Stimulated activated CD8-positive, alpha-beta memory T cell treated with anti-CD3 and anti-CD28 coated beads, Interleukin-7, amount 100 ng/mL, for 1 hour (primary cell): ENCODE results near the gene STARD7.
A peak's percentile ranks its signal among the peaks of the same experiment; 100 is the strongest.
"Not testable (repeated sequence)": the region's sequence is repeated elsewhere in the genome, so short reads cannot be mapped to it uniquely, and the experiment has no call there.

Experiments
- DNase-seq, 2 donors: peaks; one replicate each; pipeline ENCODE4 v3.0.0-alpha.2; 2020; ENCODE audit warnings: low read depth in 2 of 2

The STARD7 gene

DNA sequence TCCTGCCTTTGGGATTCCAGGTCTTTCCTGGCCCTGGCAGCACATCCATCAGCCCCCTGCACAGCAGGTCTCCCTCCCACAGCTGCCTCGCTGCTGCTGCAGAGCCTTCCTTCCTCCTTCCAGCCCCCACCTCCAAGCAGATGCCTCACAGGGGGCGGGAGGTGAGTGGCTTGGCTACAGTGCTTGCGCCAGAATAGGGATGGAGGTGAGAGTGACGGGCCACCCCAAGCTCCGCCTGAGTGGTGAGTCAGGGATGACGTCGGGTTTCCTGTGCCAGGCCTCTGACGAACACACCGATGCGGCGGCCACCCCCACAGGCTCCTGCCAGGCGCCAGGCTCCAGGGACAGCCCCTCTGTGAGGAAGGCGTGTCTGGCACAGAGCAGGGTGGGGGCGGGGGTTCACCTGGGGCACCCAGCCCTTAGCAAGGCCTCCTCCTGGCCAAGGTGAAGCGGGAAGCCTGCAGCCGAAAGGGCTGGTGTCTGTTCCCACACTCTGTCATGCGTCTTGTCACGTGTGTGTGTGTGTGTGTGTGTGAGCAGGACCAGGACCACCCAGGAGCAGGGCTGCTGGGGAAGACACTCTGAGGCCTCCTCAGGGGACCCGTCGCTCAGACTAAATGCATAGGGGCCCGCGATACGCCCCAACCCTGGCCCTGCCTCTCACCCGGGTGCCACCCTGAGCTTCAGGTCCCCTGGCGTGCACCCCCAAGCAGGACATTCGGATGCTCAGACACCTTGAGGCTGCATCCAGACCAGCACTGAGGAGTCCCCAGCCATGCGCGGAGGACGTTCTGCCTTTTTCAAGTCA is 60.0 kb downstream of the STARD7 start:
- peak; percentile 84 to 90 for DNase-seq

DNA sequence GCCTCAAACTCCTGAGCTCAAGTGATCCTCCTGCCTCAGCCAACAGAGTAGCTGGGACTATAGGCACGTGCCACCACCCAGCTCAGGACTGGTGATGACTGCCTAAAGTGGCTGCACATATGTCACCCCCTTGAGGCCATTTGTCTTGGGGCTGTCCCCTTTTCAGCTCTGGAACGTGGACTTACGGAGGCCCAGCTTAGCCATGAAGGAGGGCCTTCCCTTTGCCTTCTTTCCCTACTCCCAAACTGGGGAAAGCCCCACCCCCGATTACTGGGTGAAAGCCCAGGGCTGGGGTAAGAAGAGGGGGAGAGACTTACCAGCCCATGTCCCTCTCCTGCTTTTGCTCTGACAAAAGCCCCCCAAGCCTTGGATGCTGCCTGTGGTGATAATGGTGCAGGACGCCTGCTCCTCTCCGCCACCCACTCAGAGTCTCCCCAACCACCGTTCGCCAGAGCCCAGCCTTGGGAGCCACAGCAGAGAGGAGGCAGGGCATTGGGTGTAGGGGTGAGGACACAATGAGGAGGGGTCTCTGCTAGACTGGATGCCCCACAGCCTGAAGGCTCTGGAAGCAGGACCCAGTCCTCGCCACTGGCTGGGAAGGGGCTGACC is 60.9 kb downstream of the STARD7 start:
- DNase-seq = no peak

DNA sequence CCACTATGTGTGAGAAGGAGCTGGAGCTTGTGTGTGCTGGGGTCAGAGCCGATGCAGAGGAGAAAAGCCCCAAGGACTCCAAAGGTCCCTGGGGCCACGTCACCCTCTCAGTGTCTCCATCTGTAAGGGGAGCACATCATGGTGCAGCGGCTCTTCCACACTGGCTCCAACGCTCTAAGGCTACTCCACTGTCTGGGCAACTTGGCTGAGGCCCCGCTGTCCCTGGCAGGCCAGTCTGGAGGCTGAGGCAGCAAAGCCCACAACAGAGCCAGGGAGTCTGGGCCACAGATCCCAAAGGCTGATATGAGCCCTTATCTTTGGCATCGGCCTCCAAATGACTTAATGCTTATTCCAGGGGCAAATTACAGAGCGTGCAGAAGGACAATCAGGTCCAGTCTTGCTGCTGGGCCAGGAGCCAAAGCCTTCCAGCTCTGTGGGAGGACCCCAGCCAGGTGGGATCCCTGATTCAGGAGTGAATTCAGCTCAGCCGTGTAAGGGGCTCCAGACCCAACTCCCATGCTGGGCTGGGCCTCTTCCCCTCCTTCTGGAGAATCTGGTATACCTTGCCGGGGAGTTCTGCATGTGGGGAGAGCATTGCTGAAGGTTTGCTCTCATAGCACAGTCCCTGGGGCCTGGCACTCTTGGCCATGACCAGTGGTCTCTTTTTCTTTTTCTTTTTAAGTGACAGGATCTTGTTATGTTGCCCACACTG is 61.6 kb downstream of the STARD7 start:
- no peak for DNase-seq

DNA sequence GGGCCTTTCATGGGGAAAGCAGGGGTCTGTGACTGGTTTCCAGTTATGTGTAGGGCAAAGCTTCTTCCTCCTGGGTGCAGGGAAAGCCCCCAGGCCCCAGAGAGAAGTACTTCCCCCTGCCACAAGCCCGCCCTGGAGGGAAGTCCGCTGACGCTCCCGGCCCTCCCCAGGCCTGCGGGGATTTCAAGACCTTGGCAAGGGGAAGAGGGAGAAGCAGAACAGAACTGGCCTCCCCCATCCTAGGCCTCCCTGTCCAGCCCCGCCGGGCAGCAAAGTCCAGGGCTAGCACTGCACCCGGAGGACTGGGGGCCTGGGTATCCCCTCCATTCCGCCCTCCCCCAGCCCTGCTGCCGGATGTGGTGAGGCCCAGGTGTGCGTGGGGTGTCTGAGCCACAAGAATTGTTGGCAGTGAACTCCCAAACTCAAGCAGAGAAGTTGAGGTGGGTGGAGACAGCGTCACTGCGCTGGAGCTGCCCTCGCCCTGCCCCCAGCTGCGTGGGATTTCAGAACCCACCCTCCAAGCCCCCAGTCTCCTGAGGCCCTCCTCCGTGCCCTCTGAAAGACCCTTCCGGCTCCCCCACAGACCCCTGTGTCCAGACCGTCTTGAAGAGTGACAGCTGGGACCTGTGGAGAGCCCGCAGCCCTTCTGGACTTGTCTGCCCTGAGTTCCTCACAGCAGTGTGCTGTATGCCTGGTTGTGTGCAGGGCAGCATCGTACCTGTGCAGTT is 62.3 kb downstream of the STARD7 start:
- no peak for DNase-seq

DNA sequence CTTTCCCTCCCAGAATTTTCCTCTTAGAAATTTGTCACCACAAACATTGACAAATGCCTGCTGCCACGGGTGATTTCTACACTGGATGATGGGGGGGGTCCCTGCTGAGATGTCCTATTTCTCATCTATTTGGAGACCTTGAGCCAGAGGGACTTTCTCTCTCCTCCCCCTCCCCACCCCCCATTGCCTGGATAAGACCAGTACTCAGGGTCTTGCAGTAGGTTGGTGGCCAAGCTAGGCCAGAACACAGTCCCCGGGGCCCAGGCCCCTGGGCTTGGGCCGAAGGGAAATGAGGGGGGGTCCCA is 62.8 kb downstream of the STARD7 start:
- no peak for DNase-seq

DNA sequence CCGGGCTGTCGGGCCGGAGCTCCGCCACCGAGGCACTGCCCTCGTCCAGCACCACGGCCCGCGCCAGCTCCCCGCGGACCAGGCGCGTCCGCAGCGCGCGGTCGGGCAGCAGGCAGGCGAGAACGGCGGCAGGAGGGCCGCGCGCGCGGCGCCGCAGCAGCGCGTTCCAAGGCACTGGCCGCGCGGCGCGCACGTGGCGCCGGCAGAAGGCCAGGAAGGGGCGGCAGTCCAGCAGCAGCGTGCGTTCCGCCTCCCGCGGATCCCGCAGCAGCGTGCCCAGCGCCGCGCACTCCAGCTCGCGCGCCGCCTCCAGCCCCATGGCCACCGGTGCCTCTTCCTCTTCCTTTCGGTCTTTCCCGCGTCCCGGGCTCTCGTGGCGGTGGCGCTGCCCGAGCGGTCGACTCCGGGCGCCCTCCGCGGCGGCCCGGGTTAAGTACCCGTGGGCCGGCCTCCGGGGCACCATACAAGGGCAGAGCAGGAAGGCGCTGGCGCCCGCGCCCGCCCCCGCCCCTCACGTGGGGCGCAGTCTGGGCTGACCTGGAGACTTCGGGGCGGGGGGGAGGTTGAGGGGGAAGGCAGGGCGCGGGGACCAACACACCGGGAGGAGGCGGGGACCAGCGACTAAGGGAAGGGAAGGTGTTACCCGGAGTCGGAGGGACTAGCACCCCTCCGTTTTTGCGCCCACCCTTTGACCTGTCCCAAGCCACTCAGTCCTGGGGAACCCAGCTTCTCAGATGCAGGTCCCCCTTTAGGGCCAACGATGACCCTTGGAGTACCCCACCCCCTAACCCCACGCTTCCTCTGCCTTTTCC is 63.4 kb downstream of the STARD7 start, which contains the start of gene DUSP2:
DUSP2 (minus strand) TSS at position 405 of the 812 bp plus-strand sequence; CDS start at position 319, 86 bp downstream.
- peak; percentile 81 to 83 for DNase-seq

DNA sequence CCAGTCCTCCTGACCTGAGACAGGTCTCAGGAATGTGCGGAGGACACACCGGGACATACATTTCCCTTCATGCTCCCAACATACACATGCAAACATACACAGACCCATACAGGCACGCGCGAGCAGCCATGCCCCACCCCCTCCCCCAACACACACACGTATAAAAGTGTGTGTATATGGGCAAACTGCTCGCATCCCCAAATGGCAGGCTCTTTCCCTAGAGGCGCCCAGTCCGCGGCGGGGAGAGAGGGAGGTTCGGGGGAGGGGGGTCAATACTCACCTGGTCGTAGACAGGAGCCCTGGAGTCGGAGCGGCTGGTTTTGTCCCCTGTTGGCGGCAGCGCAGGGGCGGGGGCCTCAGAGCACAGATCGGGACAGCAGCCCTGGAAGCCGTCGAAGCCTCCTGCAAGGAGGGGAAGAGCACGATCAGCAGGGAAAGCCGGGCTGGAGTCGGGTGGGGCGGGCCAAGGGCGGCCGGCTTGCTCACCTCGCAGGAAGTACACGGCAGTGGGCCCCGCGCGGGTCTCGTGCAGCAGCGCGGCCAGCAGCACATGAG is 64.1 kb downstream of the STARD7 start:
- no peak for DNase-seq

DNA sequence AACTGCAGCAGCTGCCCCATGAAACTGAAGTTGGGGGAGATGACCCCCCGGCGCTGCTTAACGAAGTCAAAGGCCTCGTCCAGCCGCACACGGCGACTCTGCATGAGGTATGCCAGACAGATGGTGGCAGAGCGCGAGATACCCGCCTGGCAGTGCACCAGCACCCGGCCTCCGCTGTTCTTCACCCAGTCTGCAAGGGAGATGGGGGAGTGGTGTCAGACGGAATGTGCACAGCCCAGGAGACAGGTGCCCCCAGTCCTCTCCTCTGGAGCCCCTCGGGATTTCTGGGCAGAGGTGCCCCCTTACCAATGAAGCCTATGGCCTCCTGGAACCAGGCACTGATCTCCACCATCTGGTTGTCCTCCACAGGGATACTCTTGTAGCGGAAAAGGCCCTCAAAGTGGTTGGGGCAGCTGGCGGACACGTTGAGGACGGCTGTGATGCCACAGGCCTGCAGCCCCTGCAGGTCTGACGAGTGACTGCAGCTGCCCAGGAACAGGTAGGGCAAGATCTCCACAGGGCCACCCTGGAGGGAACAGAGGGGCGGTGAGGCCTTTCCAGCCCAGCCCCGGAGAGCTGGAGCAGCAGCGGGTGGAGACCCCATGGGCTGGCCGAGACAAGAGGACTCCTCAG is 64.7 kb downstream of the STARD7 start:
- DNase-seq = no peak

DNA sequence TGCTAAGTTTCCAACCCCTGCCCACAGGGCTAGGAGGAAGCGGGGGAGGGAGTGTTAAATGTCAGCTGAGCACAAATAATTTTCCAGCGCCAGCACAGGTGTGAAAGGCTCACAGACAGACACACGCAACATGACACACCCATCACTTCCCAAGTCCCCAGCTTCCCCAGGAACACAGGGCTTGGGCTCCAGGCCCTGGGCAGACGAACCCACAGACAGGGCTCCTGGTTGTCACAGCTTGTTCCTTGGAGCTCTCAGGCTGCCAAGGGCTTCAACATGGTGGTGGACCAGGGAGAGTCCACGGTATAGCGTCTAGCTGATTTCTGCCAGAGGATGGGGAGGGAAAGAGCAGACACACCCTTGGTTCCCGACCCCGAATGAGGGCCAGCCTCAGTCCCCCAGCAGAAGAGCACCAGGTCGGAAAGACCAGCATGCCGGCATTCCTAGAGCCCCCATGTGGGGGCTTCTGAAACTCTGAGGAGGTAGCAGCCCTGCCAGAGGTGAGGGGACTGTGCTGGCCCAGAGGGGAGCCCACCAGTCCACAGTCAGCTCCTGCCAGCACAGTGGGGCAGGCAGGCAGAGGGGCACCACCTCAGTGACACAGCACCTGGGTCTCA is 65.3 kb downstream of the STARD7 start:
- DNase-seq = no peak

DNA sequence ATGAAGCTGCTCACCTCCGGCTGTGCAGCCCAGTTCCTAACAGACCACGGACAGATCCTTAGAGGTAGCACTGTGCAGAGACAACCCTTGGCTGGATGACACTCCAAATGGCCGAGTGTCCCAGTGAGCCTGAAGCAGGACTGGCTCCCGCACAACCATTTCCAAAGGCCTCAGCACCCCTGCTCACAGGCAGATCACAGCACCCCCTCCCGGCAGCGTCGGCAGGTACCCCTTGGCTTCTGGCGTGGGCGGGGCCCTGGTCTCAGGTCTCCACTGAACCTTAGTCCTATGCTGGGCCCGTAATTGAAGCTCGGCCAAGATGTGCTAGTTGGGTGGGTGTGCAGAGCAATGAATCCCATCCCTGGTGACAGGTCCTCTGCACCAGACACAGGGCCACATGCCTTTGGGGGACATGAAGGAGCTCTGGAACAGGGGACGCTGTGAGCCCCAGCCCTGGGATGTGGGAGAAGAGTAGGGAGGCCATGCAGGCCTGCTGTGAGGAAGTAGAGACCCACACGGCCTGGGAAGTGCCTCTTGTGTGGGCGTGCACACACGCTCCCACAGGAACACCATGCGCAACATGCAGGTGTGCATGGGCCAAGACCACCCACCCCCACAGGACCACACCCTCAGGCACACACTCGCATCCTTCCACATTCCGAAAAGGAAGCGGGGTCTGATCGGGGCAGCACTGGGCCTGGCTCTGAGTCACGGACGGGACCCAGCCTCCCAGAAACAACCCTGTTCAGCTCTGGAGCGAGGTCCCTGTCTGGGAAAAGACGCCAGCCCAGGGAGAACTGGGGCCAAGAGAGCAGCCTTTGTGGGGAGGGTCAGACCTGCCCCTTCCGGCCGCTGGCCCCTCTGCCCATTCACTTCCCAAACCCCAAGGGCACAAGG is 66.2 kb downstream of the STARD7 start:
- no peak for DNase-seq

DNA sequence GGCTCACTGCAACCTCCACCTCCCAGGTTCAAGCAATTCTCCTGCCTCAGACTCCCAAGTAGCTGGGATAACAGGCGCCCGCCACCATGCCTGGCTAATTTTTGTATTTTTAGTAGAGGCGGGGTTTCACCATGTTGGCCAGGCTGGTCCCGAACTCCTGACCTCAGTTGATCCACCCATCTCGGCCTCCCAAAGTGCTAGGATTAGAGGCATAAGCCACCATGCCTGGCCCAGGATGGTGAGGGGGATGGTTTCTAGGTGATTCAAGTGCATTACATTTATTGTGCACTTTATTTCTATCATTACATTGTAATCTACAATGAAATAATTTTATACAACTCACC is 67.0 kb downstream of the STARD7 start:
- not testable (repeated sequence) for DNase-seq

DNA sequence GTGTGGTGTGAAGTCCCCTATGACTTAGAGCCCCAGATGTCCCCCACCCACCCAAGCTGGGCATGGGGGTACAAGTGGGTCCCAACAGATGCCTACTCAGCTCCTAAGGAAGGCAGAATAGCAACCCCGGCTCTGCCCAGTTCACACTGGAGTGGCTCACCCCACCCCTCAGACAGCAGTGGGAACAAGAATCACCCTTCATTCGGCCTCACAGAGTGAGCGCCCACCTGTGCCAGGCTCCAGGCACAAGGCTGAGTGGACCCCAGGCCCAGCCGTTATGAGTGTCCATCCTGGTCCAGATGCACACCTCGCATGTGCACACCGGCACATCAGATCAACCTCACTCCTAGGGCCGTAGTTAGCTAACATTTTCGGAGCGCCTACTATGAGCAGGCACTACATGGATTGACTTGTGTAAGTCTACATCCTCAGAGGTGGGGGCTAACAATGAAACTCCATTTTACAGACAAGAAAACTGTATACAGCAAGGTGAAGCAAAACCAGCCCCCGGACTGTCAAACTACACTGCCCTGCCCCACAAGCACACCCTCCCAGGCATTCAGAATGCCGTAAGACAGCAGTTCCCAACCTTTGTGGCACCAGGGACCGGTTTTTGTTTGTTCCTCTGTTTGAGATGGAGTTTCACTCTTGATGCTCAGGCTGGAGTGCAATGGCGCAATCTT is 67.5 kb downstream of the STARD7 start:
- no peak for DNase-seq

DNA sequence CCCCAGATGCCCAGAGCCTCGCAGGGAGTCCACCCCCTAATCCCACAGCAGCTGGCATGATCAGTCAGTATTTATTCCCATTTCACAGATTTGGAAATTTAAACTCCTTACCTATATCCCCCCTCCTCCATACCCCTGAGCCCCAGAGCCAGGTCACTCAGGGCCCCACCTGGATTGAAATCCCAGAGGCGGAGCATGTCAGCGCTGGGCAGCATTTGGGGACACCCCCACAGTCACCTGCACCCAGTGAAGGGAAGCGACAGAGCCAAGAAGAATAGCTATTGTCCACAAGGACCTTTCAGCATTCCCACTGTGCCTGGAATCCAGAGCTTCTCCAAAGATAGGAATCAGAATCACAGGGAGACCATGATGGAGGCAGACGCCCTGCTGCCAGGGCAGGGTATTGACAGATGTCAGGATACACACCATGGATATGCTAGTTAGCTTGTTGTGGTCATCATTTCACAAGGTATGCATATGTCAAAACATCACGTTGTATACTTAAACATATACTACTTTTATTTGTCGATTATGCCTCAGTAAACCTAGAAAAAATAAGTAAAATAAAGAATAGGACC is 69.4 kb downstream of the STARD7 start:
- no peak for DNase-seq

DNA sequence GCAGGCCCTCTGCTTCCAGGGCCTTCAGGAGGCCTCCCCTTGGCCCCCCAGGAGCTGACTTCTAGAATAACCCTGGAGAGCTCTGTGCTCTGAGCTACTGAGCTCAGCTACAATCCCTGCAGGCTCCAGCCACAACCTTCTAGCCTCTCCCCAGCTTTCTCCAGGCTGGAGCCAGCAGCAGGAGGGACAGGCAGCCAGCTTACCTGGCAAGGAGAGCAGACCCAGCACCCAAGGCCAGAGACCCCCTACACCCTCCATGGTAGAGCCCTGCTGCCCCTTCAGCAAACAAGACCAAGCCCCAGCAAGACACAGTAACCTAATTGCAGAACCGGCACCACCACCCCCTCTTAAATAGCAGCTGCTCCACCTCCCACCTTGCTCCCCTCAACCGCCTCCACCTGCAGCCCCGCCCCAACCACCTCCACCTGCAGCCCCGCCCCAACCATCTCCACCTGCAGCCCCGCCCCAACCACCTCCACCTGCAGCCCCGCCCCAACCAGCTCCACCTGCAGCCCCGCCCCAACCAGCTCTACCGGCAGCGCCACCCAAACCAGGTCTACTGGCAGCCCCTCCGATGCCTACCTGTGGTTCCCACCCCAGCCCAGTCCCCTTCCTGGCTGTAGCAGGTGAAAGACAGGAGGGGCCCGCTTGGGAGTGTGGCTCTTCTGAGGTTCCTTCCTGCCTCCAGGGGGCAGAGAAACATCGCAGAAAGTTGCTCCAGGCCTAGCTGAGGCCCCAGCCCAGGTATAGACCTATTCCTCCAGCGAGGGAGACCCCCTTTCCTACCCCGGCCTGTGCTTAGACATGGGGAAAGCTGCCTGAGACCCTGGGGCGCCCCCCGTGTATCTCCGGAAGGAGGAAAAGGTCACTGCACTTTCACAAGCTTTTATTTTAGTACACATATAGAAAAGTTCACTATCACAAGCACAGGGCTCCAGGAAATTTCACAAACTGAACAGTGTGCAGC is 70.2 kb downstream of the STARD7 start, which contains the start of gene ASTL:
ASTL (minus strand) TSS at position 324 of the 967 bp plus-strand sequence; CDS start at position 258, 66 bp downstream.
- no peak for DNase-seq

DNA sequence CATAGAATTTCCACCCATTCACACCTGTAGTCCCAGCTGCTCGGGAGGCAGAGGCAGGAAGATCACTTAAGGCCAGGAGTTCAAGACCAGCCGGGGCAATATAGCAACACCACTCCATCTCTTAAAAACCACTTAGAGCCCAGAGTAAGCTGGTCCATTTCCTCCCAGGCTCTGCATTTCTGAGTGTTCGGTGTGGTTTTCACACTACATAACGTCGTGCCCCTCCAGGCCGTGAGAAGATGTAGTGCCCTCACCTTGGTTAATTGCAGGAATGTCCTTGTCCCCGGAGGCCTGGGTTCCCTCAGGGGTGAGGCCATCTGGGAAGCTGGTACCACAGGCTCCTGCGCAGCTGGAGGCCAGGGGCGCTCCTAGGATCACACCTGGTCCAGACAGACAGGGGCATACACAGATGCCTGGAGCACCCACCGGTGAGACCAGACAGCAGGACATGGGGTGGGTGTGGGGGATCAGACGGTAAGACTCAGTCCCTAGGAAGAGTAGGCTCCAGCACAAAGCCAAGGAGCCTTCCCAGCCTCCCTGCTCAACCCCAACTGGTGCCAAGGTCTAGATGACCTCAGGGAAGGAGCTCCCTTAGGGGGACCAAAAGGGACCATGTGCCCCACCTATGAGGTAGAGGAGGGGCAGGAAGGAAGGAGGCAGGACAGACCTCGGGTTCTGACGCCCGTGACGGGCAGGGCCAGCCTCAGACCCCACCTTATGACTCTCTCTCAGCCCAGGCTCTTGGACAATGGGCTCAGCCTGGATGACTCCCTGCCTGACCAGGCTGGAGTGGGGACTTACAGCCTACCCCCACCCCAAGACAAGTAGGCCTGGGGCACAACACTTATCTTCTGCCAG is 71.1 kb downstream of the STARD7 start:
- no peak for DNase-seq
